Stomach (tissue), 9 donors: ENCODE measurements around the gene FCRL6. TPM values are rescaled to one million over a fixed set of nuclear protein-coding genes. Genes with fewer than 3 reads are reported as not detected.
A peak's percentile ranks its signal among the peaks of the same experiment; 100 is the strongest.

Source experiments
- DNase-seq, 2 donors: peaks; one replicate each; pipeline versions ENCODE4 v3.0.0 to v3.0.0-alpha.2; 2013 to 2019
- H3K27ac ChIP-seq, 5 donors: fragments of 200-600 bp in 4 of 5; sonication (generic) in 4 of 5; one replicate each; pipeline ENCODE4 v1.5.1; 2013 to 2019; ENCODE audit warnings: mild to moderate bottlenecking in 1 of 5, moderate library complexity in 1 of 5
- H3K27me3 ChIP-seq, 3 donors: fragments of 200-600 bp; sonication (generic); one replicate each; pipeline ENCODE4 v1.5.1; 2017 to 2019; ENCODE audit warnings: mixed run types in 1 of 3
- H3K36me3 ChIP-seq, 4 donors: fragments of 200-600 bp; sonication (generic); 1 replicate in 3 of 4; 2 replicates in 1 of 4; pipeline ENCODE4 v1.5.1; 2016 to 2019
- H3K4me1 ChIP-seq, 4 donors: fragments of 200-600 bp; sonication (generic); one replicate each; pipeline ENCODE4 v1.5.1; 2016 to 2019
- H3K4me3 ChIP-seq, 4 donors: fragments of 200-600 bp; sonication (generic) in 3 of 4; one replicate each; pipeline ENCODE4 v1.5.1; 2016 to 2019; ENCODE audit warnings: mild to moderate bottlenecking in 1 of 4
- H3K9me3 ChIP-seq, 4 donors: fragments of 200-600 bp; sonication (generic); one replicate each; pipeline ENCODE4 v1.5.1; 2016 to 2019
- EP300 ChIP-seq: sonication (generic); formaldehyde crosslinking; IDR thresholded peaks from one replicate; pipeline ENCODE4 v1.6.1; 2017; ENCODE audit warnings: antibody characterized with exemption
- POLR2A ChIP-seq, 4 donors: fragments of 450-650 bp; IDR thresholded peaks; one replicate each; pipeline ENCODE4 v1.6.1; 2016; ENCODE audit warnings: antibody characterized with exemption in 4 of 4, control low read depth in 2 of 4, mild to moderate bottlenecking in 1 of 4, moderate library complexity in 1 of 4
- POLR2AphosphoS5 ChIP-seq, 3 donors: sonication (generic); formaldehyde crosslinking; IDR thresholded peaks; one replicate each; pipeline ENCODE4 v1.6.1; 2016; ENCODE audit warnings: antibody characterized with exemption in 3 of 3
- WGBS, 5 donors: extraction: QIAGEN DNeasy Blood & Tissue Kit in 3 of 5; methylation state at CpG; one replicate each; pipeline versions ENCODE4 v1.1.5 to v1.1.7; 2013 to 2018; 5-methylcytosine and 5-hydroxymethylcytosine counted together
- intact Hi-C: fragments of 100-400 bp; cut with DNase I; formaldehyde crosslinking; loops from one replicate; pipeline ENCODE4 v1.15.1; 2023; ENCODE audit warnings: low total_unique reads
- polyA plus RNA-seq, 3 donors: library from polyadenylated mRNA; stranded (reverse); fragments of 200-250 nt; gene quantifications; one replicate each; pipeline ENCODE4 v1.2.3, GENCODE V29; 2013
- total RNA-seq, 5 donors: library from RNA; depleted of rRNA; stranded (reverse); fragments of >200 nt; gene quantifications; one replicate each; pipeline versions ENCODE4 v1.1.0 to v1.2.3, GENCODE V29; 2014 to 2016
- TF ChIP-seq, protein P1 (sequence below), 7 experiments: fragments of 450-650 bp in 4 of 7; fragments of 200-600 bp in 3 of 7; sonication (generic) in 3 of 7; IDR thresholded peaks; one replicate each; pipeline ENCODE4 v1.5.1; 2016 to 2019; ENCODE audit warnings: antibody characterized with exemption in 7 of 7, control low read depth in 2 of 7, mild to moderate bottlenecking in 1 of 7
- donor health status: healthy with polysubstance abuse.
- donor health status: Bipolar disorder and iron deficiency.
- donor health status: healthy.

FCRL6 gene
- total and polyA plus RNA-seq, 8 donors: not detected

DNA sequence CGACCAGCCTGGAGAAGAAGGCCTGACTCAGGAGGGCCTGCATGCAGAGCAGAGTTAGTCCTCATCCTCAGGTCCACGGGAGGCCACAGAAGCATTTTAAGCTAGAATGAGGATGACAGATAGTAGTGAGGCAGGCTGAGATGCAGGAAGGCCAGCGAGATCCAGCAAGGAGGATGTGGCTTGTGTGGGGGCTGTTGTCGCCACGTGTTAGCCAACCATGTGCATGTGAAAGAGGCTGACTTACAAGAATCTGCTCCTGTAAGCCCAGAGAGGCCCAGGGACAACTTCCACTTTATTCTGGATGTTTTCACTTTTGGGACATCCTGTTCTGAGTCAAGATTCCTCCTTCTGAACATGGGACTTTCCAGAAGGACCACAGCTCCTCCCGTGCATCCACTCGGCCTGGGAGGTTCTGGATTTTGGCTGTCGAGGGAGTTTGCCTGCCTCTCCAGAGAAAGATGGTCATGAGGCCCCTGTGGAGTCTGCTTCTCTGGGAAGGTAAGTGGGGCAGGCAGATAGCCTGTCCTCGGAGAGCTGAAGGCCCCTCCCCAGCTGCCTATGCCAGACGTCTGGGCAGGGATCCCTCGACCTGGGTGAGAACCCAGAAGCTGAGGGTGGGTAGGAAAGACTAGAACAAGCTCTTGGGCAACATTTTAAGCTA is 24.4 kb downstream of the FCRL6 start, which contains the start of gene SLAMF8:
TSS of gene SLAMF8 (plus strand) at position 433 of the 661 bp plus-strand sequence. CDS start at position 459, 26 bp downstream.
- intact Hi-C loops: no loop called here

DNA sequence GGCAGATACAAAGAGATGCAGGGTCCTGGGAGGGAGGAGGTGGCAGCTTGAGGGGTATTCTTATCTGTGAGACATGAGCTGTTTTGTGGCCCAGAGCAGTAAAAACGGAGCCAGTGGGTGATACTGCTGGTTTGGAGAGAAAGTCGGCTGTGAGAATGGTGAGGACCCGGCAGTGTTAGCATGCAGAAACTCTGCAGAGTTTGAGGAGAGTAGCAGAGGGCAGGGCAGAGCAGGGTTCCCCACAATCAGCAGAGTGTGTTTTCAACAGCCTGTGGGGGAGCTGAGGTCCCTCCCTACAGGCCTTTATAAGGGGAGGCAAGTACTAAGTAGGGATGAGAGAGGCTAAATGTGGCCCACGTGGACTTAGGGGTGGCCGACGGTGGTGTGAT is 24.9 kb downstream of the FCRL6 start:
- Histone ChIP-seq H3K27me3 (peaks cover 0 to 23% (median 2%) of the 10 kb centered on the region in 3 donors), H3K9me3 (no peaks in the 10 kb centered on the region), H3K27ac (peak overlapping the region in 2 of 5 donors; percentile 38 to 44), H3K4me3 (peak overlapping the region in 2 of 4 donors; percentile 20 to 31), H3K4me1 (peaks cover 0 to 56% (median 9%) of the 10 kb centered on the region in 4 donors), H3K36me3 (no peaks in the 10 kb centered on the region)
- DNase-seq: no peak
- no peak for TF ChIP-seq POLR2A (IDR thresholded peaks at IDR 0.05)
- no peak for TF ChIP-seq EP300
- no peak for TF ChIP-seq POLR2AphosphoS5 (IDR thresholded peaks at IDR 0.05)
- TF ChIP-seq, protein P1, sequence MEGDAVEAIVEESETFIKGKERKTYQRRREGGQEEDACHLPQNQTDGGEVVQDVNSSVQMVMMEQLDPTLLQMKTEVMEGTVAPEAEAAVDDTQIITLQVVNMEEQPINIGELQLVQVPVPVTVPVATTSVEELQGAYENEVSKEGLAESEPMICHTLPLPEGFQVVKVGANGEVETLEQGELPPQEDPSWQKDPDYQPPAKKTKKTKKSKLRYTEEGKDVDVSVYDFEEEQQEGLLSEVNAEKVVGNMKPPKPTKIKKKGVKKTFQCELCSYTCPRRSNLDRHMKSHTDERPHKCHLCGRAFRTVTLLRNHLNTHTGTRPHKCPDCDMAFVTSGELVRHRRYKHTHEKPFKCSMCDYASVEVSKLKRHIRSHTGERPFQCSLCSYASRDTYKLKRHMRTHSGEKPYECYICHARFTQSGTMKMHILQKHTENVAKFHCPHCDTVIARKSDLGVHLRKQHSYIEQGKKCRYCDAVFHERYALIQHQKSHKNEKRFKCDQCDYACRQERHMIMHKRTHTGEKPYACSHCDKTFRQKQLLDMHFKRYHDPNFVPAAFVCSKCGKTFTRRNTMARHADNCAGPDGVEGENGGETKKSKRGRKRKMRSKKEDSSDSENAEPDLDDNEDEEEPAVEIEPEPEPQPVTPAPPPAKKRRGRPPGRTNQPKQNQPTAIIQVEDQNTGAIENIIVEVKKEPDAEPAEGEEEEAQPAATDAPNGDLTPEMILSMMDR (IDR thresholded peaks at IDR 0.05): no peak
- WGBS, 5 donors: 80 to 92% (median 88%) methylated on average over 6 of the region's 6 CpGs
- intact Hi-C loops: no loop called here

More for the DNA sequence above, 24.4 kb downstream of the FCRL6 start, which contains the start of gene SLAMF8:
- Histone ChIP-seq H3K4me1 (peaks cover 0 to 51% (median 9%) of the 10 kb centered on the region in 4 donors), H3K4me3 (peak within 1 kb of the TSS in 2 of 4 donors; percentile 20 to 31), H3K9me3 (no peaks in the 10 kb centered on the region), H3K27me3 (peaks cover 0 to 27% (median 2%) of the 10 kb centered on the region in 3 donors), H3K36me3 (no peaks in the 10 kb centered on the region), H3K27ac (peak within 1 kb of the TSS in 2 of 5 donors; percentile 38 to 44)
- TF ChIP-seq POLR2A (IDR thresholded peaks at IDR 0.05) (no peak), POLR2AphosphoS5 (IDR thresholded peaks at IDR 0.05) (no peak), EP300 (no peak)
- TF ChIP-seq, protein P1 (IDR thresholded peaks at IDR 0.05): no peak
- 66 to 74% (median 72%) methylated on average over 11 of the region's 11 CpGs for WGBS, 5 donors
- peak; percentile 46 to 48 for DNase-seq

DNA sequence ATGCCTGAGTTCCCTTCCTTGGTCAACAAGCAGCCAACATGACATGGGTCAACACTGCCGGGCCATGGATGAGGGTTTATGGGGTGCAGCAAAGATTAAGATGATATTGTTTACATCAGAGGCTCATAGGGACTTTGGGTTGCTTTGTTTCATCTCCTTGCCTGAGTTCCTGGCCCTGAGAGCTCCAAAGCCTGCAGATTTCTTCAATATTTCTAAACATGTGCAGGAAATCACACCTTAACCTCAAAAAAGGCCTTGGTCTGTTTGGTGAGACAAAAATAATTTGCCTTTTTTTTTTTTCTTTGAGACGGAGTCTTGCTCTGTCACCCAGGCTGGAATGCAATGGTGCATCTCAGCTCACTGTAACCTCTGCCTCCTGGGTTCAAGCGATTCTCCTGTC is 25.4 kb downstream of the FCRL6 start:
- H3K4me3 ChIP-seq: peak overlapping the region in 2 of 4 donors; percentile 20 to 31
- peak overlapping the region in 1 of 5 donors; percentile 44 for H3K27ac ChIP-seq
- H3K9me3 ChIP-seq: no peaks in the 10 kb centered on the region
- peaks cover 0 to 19% (median 2%) of the 10 kb centered on the region in 3 donors for H3K27me3 ChIP-seq
- WGBS, 5 donors: 83 to 94% (median 85%) methylated on average over 3 of the region's 3 CpGs
- DNase-seq: no peak
- peaks cover 0 to 56% (median 9%) of the 10 kb centered on the region in 4 donors for H3K4me1 ChIP-seq
- no peaks in the 10 kb centered on the region for H3K36me3 ChIP-seq
- TF ChIP-seq POLR2A (IDR thresholded peaks at IDR 0.05): no peak
- no peak for TF ChIP-seq POLR2AphosphoS5 (IDR thresholded peaks at IDR 0.05)
- TF ChIP-seq, protein P1 (IDR thresholded peaks at IDR 0.05): no peak
- no peak for TF ChIP-seq EP300
- intact Hi-C loops: no loop called here

DNA sequence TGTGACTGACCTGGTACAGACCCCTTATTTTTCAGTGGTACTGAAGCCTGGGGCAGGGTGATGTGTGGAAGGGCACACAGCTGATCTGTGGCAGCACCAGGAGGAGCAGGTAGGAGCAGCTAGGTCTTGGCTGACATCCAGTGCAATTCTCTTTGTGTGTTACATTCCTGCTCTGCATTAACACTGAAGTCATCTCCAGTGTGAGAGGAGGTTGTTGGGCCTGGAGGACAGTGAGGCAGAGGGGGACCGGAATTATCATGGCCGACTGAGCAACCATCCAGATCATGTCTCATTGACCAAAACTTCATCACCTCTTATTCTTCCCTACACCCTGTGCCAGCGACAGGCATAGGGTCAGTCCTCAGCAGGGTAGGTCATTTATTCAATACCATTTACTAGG is 26.0 kb downstream of the FCRL6 start:
- H3K36me3 ChIP-seq: no peaks in the 10 kb centered on the region
- H3K4me1 ChIP-seq: peaks cover 0 to 56% (median 9%) of the 10 kb centered on the region in 4 donors
- H3K27me3 ChIP-seq: peaks cover 0 to 13% (median 2%) of the 10 kb centered on the region in 3 donors
- TF ChIP-seq EP300 (no peak), POLR2AphosphoS5 (IDR thresholded peaks at IDR 0.05) (no peak), POLR2A (IDR thresholded peaks at IDR 0.05) (no peak)
- TF ChIP-seq, protein P1 (IDR thresholded peaks at IDR 0.05): no peak
- no peaks in the 10 kb centered on the region for H3K9me3 ChIP-seq
- no peak for DNase-seq
- intact Hi-C loops: no loop called here
- H3K4me3 ChIP-seq: peak overlapping the region in 1 of 4 donors; percentile 9
- no peak overlapping the region for H3K27ac ChIP-seq
- 64 to 95% (median 77%) methylated on average over 3 of the region's 3 CpGs for WGBS, 5 donors
